HuH-7 (cell line): ENCODE results near the gene FAM222B.
"Not testable (repeated sequence)": the region's sequence is repeated elsewhere in the genome, so short reads cannot be mapped to it uniquely, and the experiment has no call there.

Source experiments
- DNase-seq: peaks from one replicate; pipeline ENCODE4 v3.0.0; 2011; ENCODE audit warnings: low spot score

FAM222B gene

DNA sequence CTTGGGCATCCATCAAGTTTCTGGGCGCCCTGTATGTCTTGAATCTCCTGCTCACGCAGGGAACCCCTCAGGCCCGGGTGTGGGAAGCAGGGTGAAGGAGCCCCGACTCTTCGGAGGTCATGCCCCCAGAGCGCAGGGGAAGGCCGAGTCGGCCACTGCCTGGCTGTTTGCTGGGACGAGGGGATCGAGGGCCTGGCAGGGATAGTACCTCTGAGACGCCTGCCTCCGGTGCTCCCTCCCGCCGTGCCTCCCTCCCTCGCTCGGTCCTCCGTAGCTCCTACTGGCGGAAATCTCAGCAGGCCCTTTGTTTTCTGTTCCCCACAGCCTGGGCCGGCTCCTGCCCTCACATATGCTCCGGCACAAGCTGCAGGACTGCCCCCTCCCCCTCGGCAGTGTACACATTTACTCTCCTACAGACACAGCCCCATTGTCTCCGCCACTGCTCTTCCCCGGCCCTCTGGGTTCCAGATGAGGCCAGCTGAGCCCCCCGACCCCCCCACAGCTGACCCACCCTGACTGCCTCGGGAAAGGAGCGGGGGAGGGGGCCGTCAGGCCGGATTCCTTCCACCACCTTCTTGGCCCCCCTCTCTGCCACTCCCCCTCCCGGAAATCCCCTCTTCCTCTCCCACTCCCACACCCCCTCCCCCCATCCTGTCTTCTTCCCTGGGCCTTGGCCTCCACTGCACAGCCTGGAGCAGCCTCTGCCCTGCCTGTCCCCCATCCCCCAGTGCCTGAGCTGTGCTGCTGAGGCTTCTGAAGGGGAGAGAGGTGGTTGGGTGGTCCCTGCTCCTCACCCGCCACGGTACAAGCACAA, 97.4 kb downstream of the FAM222B start:
- DNase-seq, result peak; percentile 68

DNA sequence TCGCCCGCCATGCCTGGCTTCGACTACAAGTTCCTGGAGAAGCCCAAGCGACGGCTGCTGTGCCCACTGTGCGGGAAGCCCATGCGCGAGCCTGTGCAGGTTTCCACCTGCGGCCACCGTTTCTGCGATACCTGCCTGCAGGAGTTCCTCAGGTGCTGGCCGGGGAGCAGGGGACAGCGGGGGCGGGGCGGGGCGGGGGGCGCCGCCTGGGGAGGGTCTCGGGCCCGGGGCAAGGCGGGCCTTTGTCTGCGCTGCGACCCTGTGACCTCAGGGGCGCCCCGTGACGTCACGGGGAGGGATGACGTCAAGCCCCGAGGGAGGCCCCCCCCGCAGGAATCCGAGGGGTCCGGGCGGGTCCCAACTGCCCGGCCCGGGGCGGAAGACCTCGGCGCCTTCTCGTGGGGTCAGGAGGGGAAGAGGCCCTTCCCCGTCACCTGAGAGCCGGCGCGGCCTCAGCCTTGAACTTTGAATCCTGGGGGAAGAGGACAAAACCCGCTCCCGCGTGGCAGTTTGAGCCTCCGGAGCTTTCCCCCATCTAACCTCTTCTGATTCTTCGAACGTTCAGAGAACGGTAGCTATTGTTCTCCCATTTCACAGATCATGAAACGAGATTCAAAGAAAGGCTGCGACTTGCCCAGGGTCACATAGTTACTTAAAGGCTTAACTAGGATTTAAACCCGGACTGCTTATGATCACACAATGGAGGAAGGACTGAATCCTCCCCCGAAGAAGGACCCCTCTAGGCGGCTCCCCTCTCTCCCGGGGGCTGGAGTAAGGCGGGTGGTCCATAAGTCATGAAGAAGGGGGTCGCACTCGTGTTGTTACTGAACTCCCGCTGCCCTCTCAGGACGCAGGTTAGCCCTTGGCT, 98.3 kb downstream of the FAM222B start:
- peak; percentile 76 for DNase-seq

DNA sequence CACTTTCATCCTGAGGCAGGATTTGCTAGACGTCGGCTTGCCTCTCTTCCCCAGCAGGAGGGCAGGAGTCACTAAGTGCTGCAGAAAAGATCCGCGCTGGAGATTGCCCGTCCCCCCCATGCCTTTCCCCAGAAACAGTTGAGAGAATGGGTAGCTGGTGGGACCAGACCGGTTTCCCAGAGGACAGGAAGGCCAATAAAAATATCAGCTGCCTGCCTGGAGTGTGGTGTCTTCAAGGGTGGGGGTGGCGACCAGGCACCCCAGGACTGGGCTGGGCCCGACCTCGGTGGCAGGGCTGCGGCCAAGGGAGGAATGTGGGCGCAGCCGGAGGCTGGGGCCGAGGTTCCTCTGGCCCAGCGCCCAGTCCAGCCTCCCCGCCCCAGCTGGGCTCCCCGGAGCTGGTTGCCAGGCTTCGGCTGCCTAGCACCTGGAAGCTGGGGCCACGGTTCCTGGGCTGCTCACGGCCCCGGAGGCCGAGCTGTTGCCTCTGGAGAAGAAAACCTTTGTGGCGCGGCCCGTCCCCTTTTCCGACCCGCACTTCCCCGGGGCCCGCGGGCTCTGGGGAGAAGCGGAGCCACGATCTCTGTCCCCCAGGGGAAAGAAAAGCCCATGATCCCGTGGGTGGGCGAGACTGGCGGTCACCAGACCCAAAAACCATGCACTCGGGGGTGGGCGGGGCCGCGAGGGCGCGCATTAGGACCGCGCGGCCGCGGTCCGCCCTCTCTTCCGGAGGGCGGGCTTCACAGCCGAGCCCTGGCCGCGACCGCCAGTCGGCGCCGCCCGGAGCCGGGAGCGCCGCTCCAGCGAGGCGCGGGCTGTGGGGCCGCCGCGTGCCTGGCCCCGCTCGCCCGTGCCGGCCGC, 99.1 kb downstream of the FAM222B start, which contains the start of gene TRAF4:
Gene TRAF4 (plus strand): TSS at position 769 of the 861 bp plus-strand sequence. CDS start 102 bp downstream, outside the sequence.
- DNase-seq, result peak; percentile 94

DNA sequence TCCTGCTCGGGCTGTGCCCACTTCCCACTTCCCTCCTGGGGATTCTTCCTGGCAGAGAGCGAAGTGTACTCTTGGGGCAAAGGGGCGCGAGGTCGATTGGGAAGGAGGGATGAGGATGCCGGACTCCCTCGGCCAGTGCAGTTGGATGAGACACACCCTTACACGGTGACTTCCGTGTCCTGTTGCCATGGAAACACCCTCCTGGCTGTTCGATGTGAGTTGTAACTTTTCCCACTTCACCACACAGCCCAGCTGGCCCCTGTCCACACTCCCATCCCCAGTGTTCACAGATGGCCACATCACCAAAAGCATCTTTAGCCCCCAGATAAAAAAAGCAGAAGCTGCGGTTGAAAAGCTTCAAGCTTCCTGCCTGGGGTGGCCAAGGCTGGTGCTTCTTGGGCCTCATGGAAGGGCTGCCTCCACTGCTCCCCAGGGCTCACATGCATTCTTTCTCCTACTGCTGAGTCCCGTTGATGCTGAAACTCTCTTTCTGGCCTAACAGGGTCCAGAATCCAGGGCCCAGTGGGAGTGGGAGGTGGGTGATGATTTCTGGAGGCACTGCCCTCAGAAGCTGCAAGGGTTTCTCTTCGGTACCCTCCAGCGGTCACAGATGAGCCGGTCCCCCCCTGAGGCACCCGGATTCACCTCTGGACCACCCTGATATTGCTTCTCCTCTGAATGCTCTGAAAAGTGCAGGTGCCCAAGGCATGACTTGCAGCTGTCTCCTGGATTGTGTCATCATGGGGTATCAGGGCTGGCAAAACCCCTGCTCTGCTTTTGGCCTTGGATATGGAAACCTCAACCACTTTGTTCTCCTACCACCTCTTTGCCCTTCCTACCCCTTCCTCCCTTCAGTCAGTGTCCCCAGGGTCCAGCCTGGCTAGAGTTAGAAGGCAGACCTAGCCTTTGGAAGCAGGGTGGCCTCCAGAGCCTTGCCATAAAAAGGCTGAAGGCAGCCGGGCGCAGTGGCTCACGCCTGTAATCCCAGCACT, 100.9 kb downstream of the FAM222B start:
- no peak for DNase-seq

DNA sequence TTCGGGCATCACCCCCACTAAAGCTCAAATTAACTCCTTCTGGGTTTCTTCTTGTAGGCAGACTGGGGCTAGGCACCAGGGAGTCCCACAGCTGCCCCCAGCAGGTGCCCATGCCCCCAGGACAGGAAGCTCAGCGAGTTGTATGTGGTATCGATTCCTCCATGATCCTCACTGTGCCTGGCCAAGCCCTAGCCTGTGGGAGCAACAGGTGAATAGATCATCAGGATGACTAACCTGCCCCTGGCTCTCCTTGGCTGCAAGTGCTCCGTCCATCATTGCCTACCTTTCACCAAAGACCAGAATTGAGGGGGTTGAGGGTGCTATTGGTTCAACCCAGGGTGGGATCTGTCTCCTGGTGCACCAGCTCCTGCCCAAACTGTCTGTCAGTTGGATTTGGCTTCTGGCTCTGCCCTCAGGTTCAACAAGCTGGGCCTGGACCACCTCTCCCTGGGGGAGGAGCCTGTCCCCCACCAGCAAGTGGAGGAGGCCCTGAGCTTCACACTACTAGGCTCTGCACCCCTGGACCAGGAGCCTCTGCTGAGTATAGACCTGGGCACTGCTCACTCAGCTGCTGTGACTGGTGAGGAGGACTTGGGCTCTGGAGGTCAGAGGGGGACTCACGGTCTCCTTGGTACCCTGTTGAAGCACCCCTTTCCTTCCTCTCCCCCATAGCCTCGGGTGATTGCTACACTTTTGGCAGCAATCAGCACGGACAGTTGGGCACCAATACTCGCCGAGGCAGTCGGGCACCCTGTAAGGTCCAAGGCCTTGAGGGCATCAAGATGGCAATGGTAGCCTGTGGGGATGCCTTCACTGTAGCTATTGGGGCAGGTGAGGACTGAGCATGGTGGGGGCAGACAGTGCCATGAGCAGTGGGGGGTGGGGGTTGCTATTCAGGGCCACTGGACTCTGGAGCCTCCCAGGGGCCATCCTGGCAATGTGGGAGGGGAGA, 101.9 kb downstream of the FAM222B start:
- DNase-seq, result no peak

DNA sequence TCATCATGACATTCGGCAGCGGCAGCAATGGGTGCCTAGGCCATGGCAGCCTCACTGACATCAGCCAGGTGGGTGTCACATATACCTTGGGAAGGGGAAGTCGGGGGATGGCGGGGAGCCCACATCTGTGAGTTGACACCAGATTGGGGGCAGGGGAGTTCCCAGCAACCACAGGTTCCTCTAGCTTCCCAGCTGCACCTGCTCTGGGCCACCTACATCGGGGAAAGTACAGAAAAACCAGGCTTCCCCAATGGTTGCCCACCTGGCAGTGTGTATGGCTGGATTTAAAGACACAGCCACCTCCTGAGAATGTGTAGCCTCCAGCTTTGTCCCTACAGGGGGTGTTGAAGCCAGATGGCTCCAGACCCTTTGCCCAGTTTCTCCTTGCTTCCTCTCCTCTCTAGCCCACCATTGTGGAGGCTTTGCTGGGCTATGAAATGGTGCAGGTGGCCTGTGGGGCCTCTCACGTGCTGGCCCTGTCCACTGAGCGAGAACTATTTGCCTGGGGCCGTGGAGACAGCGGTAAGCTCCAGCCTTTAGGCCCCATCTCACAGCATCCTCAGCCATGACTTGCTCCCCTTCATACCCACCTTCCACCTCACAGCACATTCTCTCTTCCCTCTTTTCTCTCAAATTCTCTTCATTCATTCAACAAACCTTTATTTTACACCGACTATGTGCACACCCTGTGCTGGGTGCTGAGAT, 103.8 kb downstream of the FAM222B start:
- DNase-seq, result no peak

DNA sequence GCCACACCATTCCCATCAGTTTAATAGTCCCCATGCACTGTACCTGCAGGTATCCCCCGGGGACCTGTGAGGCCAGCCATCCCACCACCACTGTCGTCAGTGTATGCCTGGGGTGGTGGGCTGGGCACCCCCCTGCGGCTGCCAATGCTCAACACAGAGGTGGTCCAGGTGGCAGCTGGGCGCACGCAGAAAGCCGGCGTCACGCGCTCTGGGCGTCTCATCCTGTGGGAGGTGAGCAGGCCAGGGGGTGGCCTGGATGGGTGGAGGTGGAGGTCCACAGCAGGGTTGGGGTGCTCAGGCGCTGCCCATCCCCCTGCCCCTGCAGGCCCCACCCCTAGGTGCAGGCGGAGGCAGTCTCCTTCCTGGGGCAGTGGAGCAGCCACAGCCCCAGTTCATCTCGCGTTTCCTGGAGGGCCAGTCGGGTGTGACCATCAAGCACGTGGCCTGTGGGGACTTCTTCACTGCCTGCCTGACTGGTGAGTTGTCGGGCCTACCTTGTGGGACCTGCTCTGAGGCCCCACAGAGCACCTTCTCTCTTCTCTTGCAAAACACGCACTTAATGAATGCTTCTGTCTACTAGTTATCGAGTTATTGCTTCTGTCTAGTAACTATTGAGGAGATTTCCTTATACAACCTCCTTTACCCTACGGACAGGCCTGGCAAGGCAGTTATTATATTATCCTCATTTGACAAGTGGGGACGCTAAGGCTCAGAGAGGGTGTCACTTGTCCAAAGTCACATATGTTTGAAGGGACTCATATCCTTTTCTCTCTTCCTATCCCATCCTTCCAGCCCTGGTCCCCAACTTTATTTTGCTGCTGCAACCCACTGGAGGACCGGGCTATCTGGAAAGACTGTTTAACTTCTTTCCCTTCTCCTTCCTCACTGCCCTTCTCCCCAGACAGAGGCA, 104.6 kb downstream of the FAM222B start:
- no peak for DNase-seq

DNA sequence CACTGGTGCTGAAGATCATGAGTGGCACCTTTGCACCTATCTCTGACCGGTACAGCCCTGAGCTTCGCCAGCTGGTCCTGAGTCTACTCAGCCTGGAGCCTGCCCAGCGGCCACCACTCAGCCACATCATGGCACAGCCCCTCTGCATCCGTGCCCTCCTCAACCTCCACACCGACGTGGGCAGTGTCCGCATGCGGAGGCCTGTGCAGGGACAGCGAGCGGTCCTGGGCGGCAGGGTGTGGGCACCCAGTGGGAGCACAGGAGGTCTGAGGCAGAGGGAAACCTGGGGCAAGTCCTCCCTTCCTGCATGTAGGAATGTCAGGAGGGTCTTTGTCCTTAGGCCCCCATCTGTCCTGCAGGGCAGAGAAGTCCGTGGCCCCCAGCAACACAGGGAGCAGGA, 105.3 kb downstream of the FAM222B start:
- no peak for DNase-seq

DNA sequence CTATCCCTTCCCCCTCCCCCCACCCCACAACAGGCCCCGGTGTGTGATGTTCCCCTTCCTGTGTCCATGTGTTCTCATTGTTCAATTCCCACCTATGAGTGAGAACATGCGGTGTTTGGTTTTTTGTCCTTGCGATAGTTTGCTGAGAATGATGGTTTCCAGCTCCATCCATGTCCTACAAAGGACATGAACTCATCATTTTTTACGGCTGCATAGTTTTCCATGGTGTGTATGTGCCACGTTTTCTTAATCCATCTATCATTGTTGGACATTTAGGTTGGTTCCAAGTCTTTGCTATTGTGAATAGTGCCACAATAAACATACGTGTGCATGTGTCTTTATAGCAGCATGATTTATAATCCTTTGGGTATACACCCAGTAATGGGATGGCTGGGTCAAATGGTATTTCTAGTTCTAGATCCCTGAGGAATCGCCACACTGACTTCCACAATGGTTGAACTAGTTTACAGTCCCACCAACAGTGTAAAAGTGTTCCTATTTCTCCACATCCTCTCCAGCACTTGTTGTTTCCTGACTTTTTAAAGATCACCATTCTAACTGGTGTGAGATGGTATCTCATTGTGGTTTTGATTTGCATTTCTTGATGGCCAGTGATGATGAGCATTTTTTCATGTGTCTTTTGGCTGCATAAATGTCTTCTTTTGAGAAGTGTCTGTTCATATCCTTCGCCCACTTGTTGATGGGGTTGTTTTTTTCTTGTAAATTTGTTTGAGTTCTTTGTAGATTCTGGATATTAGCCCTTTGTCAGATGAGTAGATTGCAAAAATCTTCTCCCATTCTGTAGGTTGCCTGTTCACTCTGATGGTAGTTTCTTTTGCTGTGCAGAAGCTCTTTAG, 106.4 kb downstream of the FAM222B start:
- DNase-seq, result not testable (repeated sequence)

DNA sequence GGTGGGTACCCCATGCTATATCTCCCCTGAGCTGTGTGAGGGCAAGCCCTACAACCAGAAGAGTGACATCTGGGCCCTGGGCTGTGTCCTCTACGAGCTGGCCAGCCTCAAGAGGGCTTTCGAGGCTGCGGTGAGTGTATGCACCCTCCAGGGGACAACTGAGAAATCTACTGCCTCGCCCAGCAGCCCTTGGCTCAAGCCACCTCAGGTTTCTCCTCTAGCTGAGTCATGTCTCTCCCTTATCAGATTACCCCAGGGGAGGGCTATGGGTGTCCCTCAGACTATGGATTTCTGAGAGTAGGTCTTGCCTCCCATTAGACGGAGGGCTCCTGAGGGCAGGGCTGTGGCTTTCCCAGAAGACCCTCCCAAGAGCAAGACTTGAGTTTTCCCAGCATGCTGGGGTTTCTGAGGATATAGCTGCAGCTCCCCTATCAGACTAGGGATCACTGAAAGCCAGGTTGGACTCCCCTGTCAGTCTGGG, 107.3 kb downstream of the FAM222B start:
- DNase-seq, result no peak

DNA sequence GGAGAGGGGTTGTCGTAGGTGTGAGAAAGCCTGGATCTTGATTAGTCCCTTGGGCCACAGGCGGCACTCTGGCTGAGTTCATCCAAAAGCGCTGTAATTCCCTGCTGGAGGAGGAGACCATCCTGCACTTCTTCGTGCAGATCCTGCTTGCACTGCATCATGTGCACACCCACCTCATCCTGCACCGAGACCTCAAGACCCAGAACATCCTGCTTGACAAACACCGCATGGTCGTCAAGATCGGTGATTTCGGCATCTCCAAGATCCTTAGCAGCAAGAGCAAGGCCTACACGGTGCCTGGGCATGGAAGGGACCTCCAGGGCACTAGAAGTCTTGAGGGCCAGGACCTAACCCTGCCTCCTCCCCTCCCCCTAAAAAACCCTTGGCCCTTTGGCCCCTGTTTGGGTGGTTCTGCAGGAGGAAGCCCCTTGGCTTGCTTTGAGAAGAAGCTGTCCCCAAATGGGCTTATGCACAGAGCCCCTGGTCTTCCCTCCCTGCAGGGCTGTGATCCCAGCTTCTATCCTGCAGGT, 107.8 kb downstream of the FAM222B start:
- DNase-seq, result no peak

DNA sequence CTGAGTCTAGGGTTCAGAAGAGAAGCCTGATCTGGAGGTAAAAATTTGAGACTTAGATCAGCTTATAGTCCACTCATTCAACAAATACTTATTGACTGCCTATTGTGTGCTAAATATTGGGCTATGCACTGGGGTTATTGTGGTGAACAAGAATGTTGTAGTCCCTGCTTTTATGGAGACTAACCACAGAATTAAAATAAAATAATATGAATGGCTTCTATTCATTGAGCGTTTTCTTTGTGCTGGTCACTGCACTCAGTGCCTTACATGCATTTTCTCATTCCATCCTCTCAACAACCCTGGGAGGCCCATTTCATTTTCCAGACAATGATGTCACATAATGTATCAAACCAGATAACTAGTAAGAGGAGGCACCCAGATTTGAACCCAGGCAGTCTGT, 109.2 kb downstream of the FAM222B start:
- DNase-seq, result no peak

DNA sequence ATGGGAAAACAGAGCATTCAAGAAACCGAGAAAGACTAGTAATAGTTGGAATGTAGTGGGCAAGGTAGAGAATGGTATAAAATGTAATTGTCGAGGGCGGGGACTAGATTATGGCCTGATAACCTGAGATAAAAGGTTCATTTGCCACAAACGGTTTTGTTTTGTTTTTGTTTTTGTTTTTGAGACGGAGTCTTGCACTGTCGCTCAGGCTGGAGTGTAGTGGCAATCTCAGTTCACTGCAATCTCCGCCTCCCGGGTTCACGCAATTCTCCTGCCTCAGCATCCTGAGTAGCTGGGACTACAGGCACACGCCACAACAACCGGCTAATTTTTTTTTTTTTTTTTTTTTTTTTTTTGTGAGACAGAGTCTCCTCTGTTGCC, 112.7 kb downstream of the FAM222B start:
- DNase-seq, result no peak

DNA sequence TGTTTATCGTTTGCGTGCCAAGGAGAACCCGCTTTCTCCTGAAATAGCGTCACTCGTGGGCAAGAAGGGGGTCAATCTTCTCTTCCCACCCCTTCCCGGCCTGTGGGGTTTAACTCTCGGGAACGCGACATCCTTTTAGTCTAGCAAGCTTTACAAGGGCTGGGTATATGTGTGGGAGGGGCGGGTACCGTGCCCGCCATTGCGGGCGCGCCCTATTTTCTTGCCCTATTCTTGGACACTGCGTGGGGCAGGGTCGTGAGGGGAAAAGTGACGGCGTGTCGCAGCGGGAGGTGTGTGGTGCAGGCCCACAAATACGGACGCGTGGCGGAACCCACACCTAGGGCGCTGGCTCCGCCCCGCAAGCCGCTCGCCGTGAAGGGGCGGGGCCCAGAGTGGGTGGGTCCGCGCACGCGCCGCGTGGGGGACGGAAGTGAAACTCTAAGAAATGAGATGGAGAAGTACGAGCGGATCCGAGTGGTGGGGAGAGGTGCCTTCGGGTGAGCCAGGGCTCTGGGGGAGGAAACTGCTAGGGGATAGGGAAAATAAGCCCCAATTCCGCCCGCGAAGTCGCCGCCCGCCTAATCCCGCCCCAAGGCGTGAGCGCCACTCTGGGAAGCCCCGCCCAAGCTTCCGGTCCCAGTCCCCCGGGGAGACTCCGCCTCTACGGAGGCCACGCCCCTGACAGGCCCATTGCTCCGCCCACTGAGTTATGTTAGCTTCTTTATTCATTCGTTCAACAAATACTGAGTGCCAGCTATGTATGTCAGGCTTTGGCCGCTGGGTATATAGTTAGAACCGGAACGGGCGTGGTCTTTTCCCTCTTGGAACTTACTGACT, 114.0 kb downstream of the FAM222B start, which contains the start of gene NEK8:
Gene NEK8 (plus strand): TSS at position 425 of the 837 bp plus-strand sequence. CDS start 26 bp downstream, at position 451.
- DNase-seq, result peak; percentile 95
